GM12864 (cell line): ENCODE data around the gene HECW1.
"Not testable (repeated sequence)": the region's sequence is repeated elsewhere in the genome, so short reads cannot be mapped to it uniquely, and the experiment has no call there.

Experiments
- DNase-seq: peaks from one replicate; pipeline ENCODE4 v3.0.0-alpha.2; 2011; ENCODE audit warnings: low read depth
- H3K4me3 ChIP-seq: 2 replicates; pipeline ENCODE4 v1.5.1; 2011; ENCODE audit warnings: mild to moderate bottlenecking, low read depth, low read length, control low read depth
- TF ChIP-seq, protein P1 (sequence below): IDR thresholded peaks from 2 replicates; pipeline ENCODE4 v1.5.1; 2011; ENCODE audit warnings: low read depth, mild to moderate bottlenecking, moderate library complexity, low read length, control low read depth, inconsistent platforms; ENCODE audit errors: missing control alignments

The HECW1 gene

DNA sequence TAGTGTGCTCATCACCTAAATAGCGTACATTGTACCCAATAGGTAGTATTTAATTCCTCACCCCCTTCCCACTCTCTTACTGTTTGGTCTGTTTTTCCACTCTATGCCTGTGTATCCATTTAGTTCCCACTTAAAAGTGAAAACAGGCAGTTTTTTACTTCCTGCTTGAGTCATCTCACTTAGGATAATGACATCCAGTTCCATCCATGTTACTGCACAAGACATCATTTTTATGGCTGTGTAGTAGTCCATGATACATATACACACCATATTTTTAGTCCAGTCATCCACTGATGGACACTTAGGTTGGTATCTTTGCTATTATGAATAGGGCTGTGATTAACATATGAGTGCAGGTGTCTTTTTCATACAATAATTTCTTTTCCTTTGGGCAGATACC, 480.6 kb downstream of the HECW1 start:
- TF ChIP-seq, protein P1, sequence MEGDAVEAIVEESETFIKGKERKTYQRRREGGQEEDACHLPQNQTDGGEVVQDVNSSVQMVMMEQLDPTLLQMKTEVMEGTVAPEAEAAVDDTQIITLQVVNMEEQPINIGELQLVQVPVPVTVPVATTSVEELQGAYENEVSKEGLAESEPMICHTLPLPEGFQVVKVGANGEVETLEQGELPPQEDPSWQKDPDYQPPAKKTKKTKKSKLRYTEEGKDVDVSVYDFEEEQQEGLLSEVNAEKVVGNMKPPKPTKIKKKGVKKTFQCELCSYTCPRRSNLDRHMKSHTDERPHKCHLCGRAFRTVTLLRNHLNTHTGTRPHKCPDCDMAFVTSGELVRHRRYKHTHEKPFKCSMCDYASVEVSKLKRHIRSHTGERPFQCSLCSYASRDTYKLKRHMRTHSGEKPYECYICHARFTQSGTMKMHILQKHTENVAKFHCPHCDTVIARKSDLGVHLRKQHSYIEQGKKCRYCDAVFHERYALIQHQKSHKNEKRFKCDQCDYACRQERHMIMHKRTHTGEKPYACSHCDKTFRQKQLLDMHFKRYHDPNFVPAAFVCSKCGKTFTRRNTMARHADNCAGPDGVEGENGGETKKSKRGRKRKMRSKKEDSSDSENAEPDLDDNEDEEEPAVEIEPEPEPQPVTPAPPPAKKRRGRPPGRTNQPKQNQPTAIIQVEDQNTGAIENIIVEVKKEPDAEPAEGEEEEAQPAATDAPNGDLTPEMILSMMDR: no peak
- no peak for DNase-seq
- H3K4me3 ChIP-seq: no peak overlapping the region

DNA sequence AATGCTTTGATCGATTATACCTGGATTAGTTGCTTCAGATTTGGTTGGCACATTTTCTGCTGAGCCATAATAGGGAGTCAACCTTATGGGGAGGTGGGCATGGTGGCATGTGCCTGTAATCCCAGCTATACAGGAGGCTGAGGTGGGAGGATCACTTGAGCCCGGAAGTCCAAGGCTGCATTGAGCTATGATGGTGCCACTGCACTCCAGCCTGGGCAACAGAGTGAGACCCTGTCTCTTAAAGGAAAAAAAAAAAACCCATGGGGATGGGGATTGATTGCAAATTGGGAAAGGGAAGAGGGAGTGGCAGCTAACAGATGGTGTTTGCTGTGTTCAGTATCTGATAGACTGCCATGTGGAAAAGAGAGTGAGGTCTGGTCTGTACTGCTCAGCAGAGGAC, 481.6 kb downstream of the HECW1 start:
- no peak for DNase-seq
- H3K4me3 ChIP-seq: no peak overlapping the region
- TF ChIP-seq, protein P1: no peak

DNA sequence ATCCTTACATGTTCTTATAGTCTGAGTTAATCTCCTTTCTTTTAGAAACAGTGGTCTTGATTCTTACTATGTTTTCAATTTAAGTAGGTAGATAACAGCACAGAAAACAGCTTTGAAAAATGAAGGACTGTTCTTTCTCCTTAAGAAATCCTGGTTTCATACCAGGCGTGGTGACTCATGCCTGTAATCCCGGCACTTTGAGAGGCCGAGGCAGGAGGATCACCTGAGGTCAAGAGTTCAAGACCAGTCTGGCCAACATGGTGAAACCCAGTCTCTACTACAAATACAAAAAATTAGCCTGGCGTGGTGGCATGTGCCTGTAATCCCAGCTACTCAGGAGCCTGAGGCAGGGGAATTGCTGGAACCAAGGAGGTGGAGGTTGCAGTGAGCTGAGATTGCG, 484.0 kb downstream of the HECW1 start:
- not testable (repeated sequence) for DNase-seq

DNA sequence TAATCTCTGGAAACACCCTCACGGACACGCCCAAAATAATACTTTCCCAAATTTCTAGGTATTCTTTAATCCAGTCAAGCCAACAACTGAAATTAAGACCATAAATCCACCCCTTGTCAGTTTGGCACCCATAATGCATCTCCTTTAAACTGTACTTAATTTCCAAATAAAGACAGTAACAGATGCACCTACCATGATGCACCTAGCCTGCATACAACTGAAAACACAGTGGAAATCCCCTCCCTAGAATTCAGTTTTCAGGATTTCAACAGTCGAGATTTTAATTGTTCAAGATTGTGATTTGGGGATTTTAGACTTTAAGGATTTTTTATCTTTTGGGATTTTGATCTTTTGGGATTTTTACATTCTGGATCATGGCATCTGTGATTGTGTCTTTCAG, 487.6 kb downstream of the HECW1 start:
- H3K4me3 ChIP-seq: no peak overlapping the region
- TF ChIP-seq, protein P1: no peak
- DNase-seq: no peak

More for the DNA sequence above, 484.0 kb downstream of the HECW1 start:
- not testable (repeated sequence) for H3K4me3 ChIP-seq

DNA sequence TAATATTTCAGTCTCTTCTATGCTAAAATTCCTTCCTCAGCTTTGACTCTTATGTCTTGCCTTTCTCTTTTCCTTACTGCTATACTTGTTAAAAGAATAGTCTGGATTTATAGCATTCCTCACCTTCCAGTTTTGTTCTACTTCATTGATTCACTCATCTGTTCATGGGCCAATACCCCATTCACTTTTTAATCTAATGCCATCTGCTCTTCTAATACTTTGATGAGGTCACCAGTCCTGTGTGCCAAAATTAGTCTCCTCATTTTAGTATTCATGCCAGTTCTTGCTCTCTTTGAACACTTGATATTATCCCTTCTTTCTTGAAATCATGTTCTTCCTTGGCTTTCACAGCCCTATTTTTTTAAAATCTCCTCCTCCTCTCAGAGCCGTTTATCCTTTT, 489.8 kb downstream of the HECW1 start:
- no peak for DNase-seq
- H3K4me3 ChIP-seq: no peak overlapping the region
- TF ChIP-seq, protein P1: no peak

DNA sequence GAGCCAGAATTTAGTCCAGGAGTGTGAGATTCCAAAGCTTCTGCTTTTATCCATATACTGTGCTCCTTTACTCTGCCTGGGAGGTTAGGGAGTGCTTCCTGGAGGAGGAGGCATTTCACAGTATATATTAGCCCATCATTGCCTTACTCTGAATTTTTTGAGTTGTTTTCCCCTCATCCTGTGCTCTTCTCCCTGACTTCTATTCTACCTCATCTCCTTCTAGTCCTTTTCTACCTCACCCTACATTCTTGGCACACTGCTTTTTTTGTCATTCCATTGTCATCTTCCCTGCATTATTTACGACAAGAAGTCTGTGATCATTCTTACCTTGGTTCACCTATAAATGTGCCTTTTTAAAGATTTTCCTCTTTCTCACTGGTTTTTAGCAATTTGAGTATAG, 491.8 kb downstream of the HECW1 start:
- H3K4me3 ChIP-seq: no peak overlapping the region
- TF ChIP-seq, protein P1: no peak
- DNase-seq: no peak

DNA sequence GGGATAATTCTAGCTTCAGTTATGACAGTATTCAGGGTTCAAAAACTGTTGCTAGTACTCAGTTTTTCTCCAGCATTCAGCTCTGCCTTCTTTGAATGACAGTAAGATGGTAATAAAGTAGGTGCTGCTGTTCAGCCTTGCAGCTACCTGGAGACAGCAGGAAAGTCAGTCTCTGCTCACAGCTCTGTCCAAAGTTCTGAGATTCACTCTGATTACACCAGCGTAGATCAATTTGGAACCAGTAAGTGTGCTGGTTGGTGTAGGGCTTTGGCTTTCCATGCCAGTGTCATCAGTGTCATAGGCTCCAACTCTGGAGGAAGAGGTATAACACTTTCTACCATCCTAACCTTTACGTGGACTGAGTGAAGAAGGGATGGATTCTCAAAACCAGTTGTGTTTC, 496.6 kb downstream of the HECW1 start:
- no peak for DNase-seq
- TF ChIP-seq, protein P1: no peak
- no peak overlapping the region for H3K4me3 ChIP-seq

DNA sequence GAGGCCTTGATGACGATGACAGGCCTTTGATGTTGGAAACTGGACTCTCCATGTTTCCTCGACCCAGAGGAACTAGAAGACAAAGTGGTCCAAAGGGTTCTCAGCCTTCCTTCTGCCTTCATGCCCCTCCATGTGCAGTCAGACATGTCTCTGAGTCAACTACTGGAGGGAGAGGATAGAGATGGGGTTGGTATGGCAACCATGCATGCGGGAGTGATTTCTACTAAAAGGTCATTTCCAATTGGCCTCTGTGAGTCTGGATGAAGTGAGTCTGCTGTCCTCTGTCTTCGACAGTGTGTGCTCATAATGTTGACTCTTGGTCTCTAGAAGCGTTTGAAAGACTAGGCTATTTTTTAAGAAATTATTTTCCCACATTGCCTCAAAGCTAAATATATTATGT, 499.7 kb downstream of the HECW1 start:
- no peak overlapping the region for H3K4me3 ChIP-seq
- TF ChIP-seq, protein P1: no peak
- DNase-seq: no peak
